ENCODE data around the gene ALG9.

ALG9 gene

GRCh38 chr11:111879637-111879960 is 8.2 kb upstream of the ALG9 start:
- DNase-seq: no peak

- DNase-seq: peak; percentile 97
These were observed 7.7 kb upstream of the ALG9 start, which contains the start of the genes CFAP68 and FDXACB1 for GRCh38 chr11:111878849-111879636. CFAP68 (plus strand) TSS chr11:111879541; CDS start chr11:111879561, 20 bp downstream. FDXACB1 (minus strand) TSS chr11:111879165; CDS start chr11:111879132, 33 bp downstream.

GRCh38 chr11:111878385-111878848 is 7.0 kb upstream of the ALG9 start:
- DNase-seq: no peak

- no peak for DNase-seq
These were observed 346 bp upstream of the ALG9 start for GRCh38 chr11:111871693-111872161.

GRCh38 chr11:111870522-111870885 is 877 bp downstream of the ALG9 start:
- peak; percentile 52 for DNase-seq

GRCh38 chr11:111870113-111870512 is 1.3 kb downstream of the ALG9 start:
- DNase-seq: no peak

GRCh38 chr11:111860257-111860656 is 11.1 kb downstream of the ALG9 start:
- DNase-seq: no peak

- DNase-seq: no peak
These were observed 15.9 kb downstream of the ALG9 start for GRCh38 chr11:111855506-111855905.

GRCh38 chr11:111852103-111852502 is 19.3 kb downstream of the ALG9 start:
- DNase-seq: no peak

- DNase-seq: no peak
These were observed 19.7 kb downstream of the ALG9 start for GRCh38 chr11:111851636-111852035.

- no peak for DNase-seq
These were observed 20.3 kb downstream of the ALG9 start for GRCh38 chr11:111851067-111851466.

GRCh38 chr11:111849631-111850030 is 21.8 kb downstream of the ALG9 start:
- no peak for DNase-seq

- no peak for DNase-seq
These were observed 24.7 kb downstream of the ALG9 start for GRCh38 chr11:111846636-111847035.

- DNase-seq: no peak
These were observed 25.3 kb downstream of the ALG9 start for GRCh38 chr11:111846063-111846462.

GRCh38 chr11:111845276-111846028 is 25.9 kb downstream of the ALG9 start:
- DNase-seq: no peak

- no peak for DNase-seq
These were observed 27.7 kb downstream of the ALG9 start for GRCh38 chr11:111843661-111844060.

- DNase-seq: peak; percentile 30
These were observed 29.9 kb downstream of the ALG9 start for GRCh38 chr11:111841370-111842053.

GRCh38 chr11:111840143-111840542 is 31.2 kb downstream of the ALG9 start:
- no peak for DNase-seq

GRCh38 chr11:111838054-111838453 is 33.3 kb downstream of the ALG9 start:
- no peak for DNase-seq

GRCh38 chr11:111837366-111837891 is 34.0 kb downstream of the ALG9 start:
- no peak for DNase-seq

GRCh38 chr11:111836721-111837120 is 34.7 kb downstream of the ALG9 start:
- DNase-seq: no peak

- DNase-seq: no peak
These were observed 35.2 kb downstream of the ALG9 start for GRCh38 chr11:111836162-111836561.

GRCh38 chr11:111835665-111836064 is 35.7 kb downstream of the ALG9 start:
- DNase-seq: no peak

Measured in DMS153 (cell line).